GM12878 (cell line): ENCODE measurements around the gene C1orf232.

Source experiments
- ELK1 ChIP-seq: IDR thresholded peaks from 2 replicates; pipeline ENCODE4 v1.6.1; 2012; ENCODE audit warnings: low read depth, low read length, improper control_type of control experiment
- FOS ChIP-seq: IDR thresholded peaks from 3 replicates; pipeline ENCODE4 v1.6.1; 2011; ENCODE audit warnings: borderline replicate concordance; ENCODE audit not compliant: insufficient read length; ENCODE audit errors: extremely low read depth
- MYB ChIP-seq: fragments of 150-350 bp; IDR thresholded peaks from 2 replicates; pipeline ENCODE4 v1.6.1; 2014; ENCODE audit warnings: mild to moderate bottlenecking, low read depth, low read length, borderline replicate concordance
- NR2C2 ChIP-seq: IDR thresholded peaks from 2 replicates; pipeline ENCODE4 v1.6.1; 2011; ENCODE audit warnings: borderline replicate concordance, low read depth; ENCODE audit not compliant: control insufficient read depth, insufficient read length
- POLR2A ChIP-seq: IDR thresholded peaks from 2 replicates; pipeline ENCODE4 v1.6.1; 2011; ENCODE audit warnings: low read depth, mild to moderate bottlenecking, low read length
- POLR2AphosphoS5 ChIP-seq: IDR thresholded peaks from 2 replicates; pipeline ENCODE4 v1.6.1; 2011; ENCODE audit warnings: mild to moderate bottlenecking, low read length, inconsistent platforms
- REST ChIP-seq: IDR thresholded peaks from 2 replicates; pipeline ENCODE4 v1.6.1; 2012; ENCODE audit warnings: mild to moderate bottlenecking, low read depth, low read length
- SIN3A ChIP-seq: IDR thresholded peaks from 2 replicates; pipeline ENCODE4 v1.6.1; 2012; ENCODE audit warnings: low read depth, low read length, improper control_type of control experiment
- SP1 ChIP-seq: IDR thresholded peaks from one replicate; pipeline ENCODE4 v1.6.1; 2011; ENCODE audit warnings: low read depth, low read length
- TARDBP ChIP-seq: IDR thresholded peaks from 2 replicates; pipeline ENCODE4 v1.6.1; 2016; ENCODE audit warnings: borderline replicate concordance
- ZNF274 ChIP-seq: IDR thresholded peaks from one replicate; pipeline ENCODE4 v1.8.0; 2011; ENCODE audit not compliant: insufficient read length, insufficient read depth

GRCh38 chr1:26155370-26156284 is 13.1 kb downstream of the C1orf232 start:
- no peak for TF ChIP-seq POLR2A
- TF ChIP-seq REST: no peak
- TF ChIP-seq FOS: no peak
- no peak for TF ChIP-seq POLR2AphosphoS5
- TF ChIP-seq ZNF274: no peak
- no peak for TF ChIP-seq SP1
- no peak for TF ChIP-seq NR2C2
- TF ChIP-seq ELK1: no peak
- no peak for TF ChIP-seq MYB
- no peak for TF ChIP-seq SIN3A
- TF ChIP-seq TARDBP: no peak
